SU-DHL-6 (cell line): ENCODE data around the gene NPB.

ENCODE experiments used
- EZH2phosphoT487 ChIP-seq: fragments of 200-600 bp; sonication (generic), shearing (Covaris generic); conservative IDR thresholded peaks from 2 replicates; pipeline ENCODE4 v1.6.1; 2018; ENCODE audit warnings: mild to moderate bottlenecking, antibody characterized with exemption, low read length, moderate library complexity, mixed read lengths
- TF ChIP-seq, protein P1 (sequence below): fragments of 200-600 bp; sonication (generic); IDR thresholded peaks from one replicate; pipeline ENCODE4 v1.5.1; 2017; ENCODE audit warnings: antibody characterized with exemption, mild to moderate bottlenecking, low read length, moderate library complexity; ENCODE audit not compliant: insufficient read depth, poor library complexity, severe bottlenecking

DNA sequence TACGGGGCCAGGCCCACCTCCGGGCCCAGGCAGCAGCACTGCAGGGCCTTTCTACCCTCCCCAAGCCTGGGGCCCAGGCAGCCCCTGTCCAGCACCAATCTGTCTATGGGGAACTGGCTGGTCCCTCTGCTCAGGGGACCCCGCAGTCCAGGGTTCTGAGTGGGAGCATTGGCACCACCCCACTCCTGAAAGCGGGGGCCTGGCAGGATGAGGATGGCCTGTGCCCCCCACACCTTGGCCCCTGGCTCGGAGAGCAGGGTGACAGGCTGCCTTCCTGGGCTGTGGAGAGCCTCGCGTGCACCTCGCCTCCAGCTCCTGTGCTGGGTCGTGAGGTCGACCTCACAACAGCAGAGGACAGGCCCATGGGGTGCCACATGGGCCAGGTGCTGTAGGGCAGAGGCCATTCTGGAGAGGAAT, 1.4 kb downstream of the NPB start:
- TF ChIP-seq, protein P1, sequence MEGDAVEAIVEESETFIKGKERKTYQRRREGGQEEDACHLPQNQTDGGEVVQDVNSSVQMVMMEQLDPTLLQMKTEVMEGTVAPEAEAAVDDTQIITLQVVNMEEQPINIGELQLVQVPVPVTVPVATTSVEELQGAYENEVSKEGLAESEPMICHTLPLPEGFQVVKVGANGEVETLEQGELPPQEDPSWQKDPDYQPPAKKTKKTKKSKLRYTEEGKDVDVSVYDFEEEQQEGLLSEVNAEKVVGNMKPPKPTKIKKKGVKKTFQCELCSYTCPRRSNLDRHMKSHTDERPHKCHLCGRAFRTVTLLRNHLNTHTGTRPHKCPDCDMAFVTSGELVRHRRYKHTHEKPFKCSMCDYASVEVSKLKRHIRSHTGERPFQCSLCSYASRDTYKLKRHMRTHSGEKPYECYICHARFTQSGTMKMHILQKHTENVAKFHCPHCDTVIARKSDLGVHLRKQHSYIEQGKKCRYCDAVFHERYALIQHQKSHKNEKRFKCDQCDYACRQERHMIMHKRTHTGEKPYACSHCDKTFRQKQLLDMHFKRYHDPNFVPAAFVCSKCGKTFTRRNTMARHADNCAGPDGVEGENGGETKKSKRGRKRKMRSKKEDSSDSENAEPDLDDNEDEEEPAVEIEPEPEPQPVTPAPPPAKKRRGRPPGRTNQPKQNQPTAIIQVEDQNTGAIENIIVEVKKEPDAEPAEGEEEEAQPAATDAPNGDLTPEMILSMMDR, result no peak
- no peak for TF ChIP-seq EZH2phosphoT487
